Endothelial cell of umbilical vein (primary cell): ENCODE results near the gene PTPRD. TPM values are rescaled to one million over a fixed set of nuclear protein-coding genes. Genes with fewer than 3 reads are reported as not detected.
"Not testable (repeated sequence)": the region's sequence is repeated elsewhere in the genome, so short reads cannot be mapped to it uniquely, and the experiment has no call there.

Experiments
- BruUV-seq: library from RNA; stranded (reverse); fragments of 400-500 nt; replicated peaks from 2 replicates; lab custom pipeline; 2021; lab: Mats Ljungman, UMichigan
- CTCF ChIA-PET: fragments of 300-600, 350-600 bp; sonication (Branson Sonifier 250); formaldehyde crosslinking; loops from one replicate; lab custom pipeline; 2021; ENCODE audit warnings: antibody characterized with exemption, inconsistent platforms; lab: Charles Lee
- POLR2A ChIA-PET: fragments of 300-600, 350-600 bp; sonication (Branson Sonifier 250); formaldehyde crosslinking; loops from one replicate; lab custom pipeline; 2021; ENCODE audit warnings: antibody characterized with exemption, inconsistent platforms; lab: Charles Lee
- DNase-seq: peaks from one replicate; pipeline ENCODE4 v3.0.0-alpha.2; 2011; ENCODE audit warnings: low read depth, low spot score
- FAIRE-seq: peaks from 2 replicates; lab custom pipeline; 2011; peaks lifted over from hg19 to GRCh38; lab: Jason Lieb, UNC
- H2AFZ ChIP-seq: 2 replicates; pipeline ENCODE4 v1.6.0; 2012; ENCODE audit warnings: low read depth, low read length, control low read depth, inconsistent platforms
- H3K27ac ChIP-seq: 2 replicates; pipeline ENCODE4 v1.5.1; 2011; ENCODE audit warnings: low read depth, mild to moderate bottlenecking, control low read depth, low read length, moderate library complexity; ENCODE audit not compliant: insufficient read depth
- H3K27me3 ChIP-seq, 2 experiments: 2 replicates each; pipeline versions ENCODE4 v1.6.0 to v1.6.1; 2011; ENCODE audit warnings: low read length in 2 of 2, mixed read lengths in 1 of 2; ENCODE audit not compliant: control insufficient read depth in 2 of 2, insufficient read depth in 2 of 2
- H3K36me3 ChIP-seq, 2 experiments: 2 replicates in 1 of 2; 3 replicates in 1 of 2; pipeline ENCODE4 v1.5.1; 2011; ENCODE audit warnings: low read length in 2 of 2, mild to moderate bottlenecking in 1 of 2, moderate library complexity in 1 of 2; ENCODE audit not compliant: control insufficient read depth in 2 of 2, insufficient read depth in 2 of 2; ENCODE audit errors: extremely low read depth in 1 of 2
- H3K4me1 ChIP-seq: 3 replicates; pipeline ENCODE4 v1.5.1; 2011; ENCODE audit warnings: mild to moderate bottlenecking, low read length; ENCODE audit not compliant: control insufficient read depth, insufficient read depth; ENCODE audit errors: extremely low read depth
- H3K4me2 ChIP-seq: 2 replicates; pipeline ENCODE4 v1.6.1; 2011; ENCODE audit warnings: low read length, control low read depth, mixed read lengths; ENCODE audit not compliant: insufficient read depth
- H3K4me3 ChIP-seq, 3 experiments: fragments of 200-600 bp in 1 of 3; sonication (generic), shearing (Covaris generic) in 1 of 3; replicated peaks in 1 of 3; 2 replicates each; pipeline ENCODE4 v1.5.1; 2011 to 2016; ENCODE audit warnings: control low read depth in 3 of 3, low read length in 3 of 3, mild to moderate bottlenecking in 2 of 3, inconsistent platforms in 1 of 3, low read depth in 1 of 3, moderate library complexity in 1 of 3; ENCODE audit not compliant: insufficient read depth in 1 of 3
- H3K79me2 ChIP-seq: 2 replicates; pipeline ENCODE4 v1.6.0; 2012; ENCODE audit warnings: low read length, inconsistent platforms; ENCODE audit not compliant: control insufficient read depth, insufficient read depth
- H3K9ac ChIP-seq: replicated peaks from 2 replicates; pipeline ENCODE3; 2011; ENCODE audit warnings: low read length, control low read depth; ENCODE audit not compliant: insufficient read depth; ENCODE audit errors: extremely low read depth
- H3K9me1 ChIP-seq: replicated peaks from 3 replicates; pipeline ENCODE4 v1.6.0; 2011; ENCODE audit warnings: mild to moderate bottlenecking, low read length; ENCODE audit not compliant: control insufficient read depth, insufficient read depth; ENCODE audit errors: extremely low read depth
- H3K9me3 ChIP-seq: replicated peaks from 2 replicates; pipeline ENCODE4 v1.5.1; 2012; ENCODE audit warnings: low read length, inconsistent platforms; ENCODE audit not compliant: control insufficient read depth, insufficient read depth
- H4K20me1 ChIP-seq: replicated peaks from 2 replicates; pipeline ENCODE3; 2011; ENCODE audit warnings: mild to moderate bottlenecking, low read length; ENCODE audit not compliant: control insufficient read depth, insufficient read depth; ENCODE audit errors: extremely low read depth
- EZH2 ChIP-seq: IDR thresholded peaks from 2 replicates; pipeline ENCODE4 v1.6.1; 2012; ENCODE audit warnings: borderline replicate concordance, low read depth, mild to moderate bottlenecking, moderate library complexity, low read length, inconsistent platforms; ENCODE audit not compliant: severe bottlenecking
- FOS ChIP-seq: IDR thresholded peaks from 2 replicates; pipeline ENCODE4 v1.6.1; 2011; ENCODE audit warnings: mild to moderate bottlenecking, low read length, moderate library complexity, borderline replicate concordance; ENCODE audit not compliant: insufficient read depth
- GATA2 ChIP-seq: IDR thresholded peaks from 2 replicates; pipeline ENCODE4 v1.7.0; 2011; ENCODE audit warnings: low read depth, mild to moderate bottlenecking, moderate library complexity, mixed read lengths, low read length; ENCODE audit not compliant: insufficient read length, insufficient read depth
- JUN ChIP-seq: IDR thresholded peaks from 2 replicates; pipeline ENCODE4 v1.6.1; 2011; ENCODE audit warnings: borderline replicate concordance, low read depth; ENCODE audit not compliant: insufficient read length, insufficient read depth
- MAX ChIP-seq: IDR thresholded peaks from 2 replicates; pipeline ENCODE4 v1.6.1; 2011; ENCODE audit not compliant: insufficient read depth, insufficient read length
- MYC ChIP-seq: IDR thresholded peaks from one replicate; pipeline ENCODE4 v1.6.1; 2011; ENCODE audit warnings: mild to moderate bottlenecking, low read depth, low read length
- POLR2A ChIP-seq: IDR thresholded peaks from 2 replicates; pipeline ENCODE4 v1.6.1; 2012; ENCODE audit warnings: low read depth, mild to moderate bottlenecking, control low read depth, low read length
- POLR2AphosphoS5 ChIP-seq: IDR thresholded peaks from 2 replicates; pipeline ENCODE4 v1.6.1; 2012; ENCODE audit warnings: low read depth, mild to moderate bottlenecking, control low read depth, low read length, moderate library complexity; ENCODE audit not compliant: insufficient read depth
- dilution Hi-C: fragments of 300-500 bp; cut with MboI; formaldehyde crosslinking; loops from one replicate; pipeline ENCODE4 v1.15.0; 2019; ENCODE audit warnings: low sequenced_read_pairs; ENCODE audit not compliant: extremely low pct_ligation_motif_present
- intact Hi-C: fragments of 100-400 bp; cut with micrococcal nuclease; formaldehyde crosslinking; loops from one replicate; pipeline ENCODE4 v1.10.0; 2022
- polyA plus RNA-seq, 4 experiments: library from polyadenylated mRNA; depleted of rRNA in 3 of 4; stranded (reverse) in 3 of 4; unstranded in 1 of 4; fragments of >200 nt; gene quantifications; 2 replicates each; pipeline versions ENCODE4 v1.2.1 to v1.2.3, GENCODE V29; 2011 to 2012; ENCODE audit warnings: missing spikeins in 1 of 4
- total RNA-seq: library from RNA; stranded (reverse); gene quantifications from 2 replicates; pipeline ENCODE4 v1.2.3, GENCODE V29; 2021
- TF ChIP-seq, protein P1 (sequence below), 2 donors: IDR thresholded peaks; 1 replicate in 1 of 2; 2 replicates in 1 of 2; pipeline ENCODE4 v1.5.1; 2011; ENCODE audit warnings: low read length in 2 of 2, mild to moderate bottlenecking in 2 of 2, moderate library complexity in 2 of 2, control low read depth in 1 of 2, inconsistent platforms in 1 of 2, low read depth in 1 of 2; ENCODE audit not compliant: insufficient read depth in 1 of 2; ENCODE audit errors: extremely low read depth in 1 of 2

The PTPRD gene
- total and polyA plus RNA-seq, 2 donors (not counting 3 experiments of a cell fraction or from before 2014, with no cell fraction given): 5.5 to 5.7 TPM

DNA sequence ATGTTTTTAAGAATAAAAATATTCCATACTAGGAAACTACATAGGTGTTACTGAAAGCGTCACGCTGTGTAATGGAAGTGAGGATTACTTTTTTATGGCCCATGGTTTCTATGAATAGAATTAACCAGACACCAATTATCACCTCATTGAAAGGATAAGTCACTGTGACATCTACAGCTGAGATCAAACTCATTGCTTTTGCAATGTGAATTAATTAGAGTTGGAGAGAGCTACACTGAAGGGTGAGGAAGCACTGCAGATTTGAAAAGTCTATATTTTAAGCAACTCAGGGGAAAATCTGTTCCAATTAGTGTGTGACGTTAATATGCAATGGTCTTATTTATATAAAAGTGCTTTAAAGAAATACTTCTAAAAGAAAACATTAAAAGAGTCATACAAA is 1513.2 kb downstream of the PTPRD start:
- CTCF ChIA-PET: no interaction called here
- POLR2A ChIA-PET: no interaction called here
- Histone ChIP-seq H3K27ac (no peak overlapping the region), H3K27me3 (no peaks in the 10 kb centered on the region), H3K4me1 (no peaks in the 10 kb centered on the region), H3K9me3 (no peaks in the 10 kb centered on the region), H3K36me3 (no peaks in the 10 kb centered on the region), H3K9me1 (no peaks in the 10 kb centered on the region), H3K4me3 (no peak overlapping the region), H3K79me2 (no peaks in the 10 kb centered on the region), H2AFZ (no peak overlapping the region), H3K4me2 (no peak overlapping the region), H3K9ac (no peak overlapping the region), H4K20me1 (no peaks in the 10 kb centered on the region)
- intact Hi-C loops (no loop called here), dilution Hi-C loops (no loop called here)
- TF ChIP-seq, protein P1, sequence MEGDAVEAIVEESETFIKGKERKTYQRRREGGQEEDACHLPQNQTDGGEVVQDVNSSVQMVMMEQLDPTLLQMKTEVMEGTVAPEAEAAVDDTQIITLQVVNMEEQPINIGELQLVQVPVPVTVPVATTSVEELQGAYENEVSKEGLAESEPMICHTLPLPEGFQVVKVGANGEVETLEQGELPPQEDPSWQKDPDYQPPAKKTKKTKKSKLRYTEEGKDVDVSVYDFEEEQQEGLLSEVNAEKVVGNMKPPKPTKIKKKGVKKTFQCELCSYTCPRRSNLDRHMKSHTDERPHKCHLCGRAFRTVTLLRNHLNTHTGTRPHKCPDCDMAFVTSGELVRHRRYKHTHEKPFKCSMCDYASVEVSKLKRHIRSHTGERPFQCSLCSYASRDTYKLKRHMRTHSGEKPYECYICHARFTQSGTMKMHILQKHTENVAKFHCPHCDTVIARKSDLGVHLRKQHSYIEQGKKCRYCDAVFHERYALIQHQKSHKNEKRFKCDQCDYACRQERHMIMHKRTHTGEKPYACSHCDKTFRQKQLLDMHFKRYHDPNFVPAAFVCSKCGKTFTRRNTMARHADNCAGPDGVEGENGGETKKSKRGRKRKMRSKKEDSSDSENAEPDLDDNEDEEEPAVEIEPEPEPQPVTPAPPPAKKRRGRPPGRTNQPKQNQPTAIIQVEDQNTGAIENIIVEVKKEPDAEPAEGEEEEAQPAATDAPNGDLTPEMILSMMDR (IDR thresholded peaks at IDR 0.05; ENCODE audit: extremely low read depth in 1 of 2, insufficient read depth in 1 of 2, low read depth in 1 of 2, low read length in 2 of 2): no peak
- TF ChIP-seq EZH2 (no peak), POLR2AphosphoS5 (no peak), MAX (no peak), POLR2A (no peak), GATA2 (no peak), MYC (no peak), JUN (no peak), FOS (no peak)
- FAIRE-seq: no peak
- BruUV-seq: no TSS peak
- no peak for DNase-seq

DNA sequence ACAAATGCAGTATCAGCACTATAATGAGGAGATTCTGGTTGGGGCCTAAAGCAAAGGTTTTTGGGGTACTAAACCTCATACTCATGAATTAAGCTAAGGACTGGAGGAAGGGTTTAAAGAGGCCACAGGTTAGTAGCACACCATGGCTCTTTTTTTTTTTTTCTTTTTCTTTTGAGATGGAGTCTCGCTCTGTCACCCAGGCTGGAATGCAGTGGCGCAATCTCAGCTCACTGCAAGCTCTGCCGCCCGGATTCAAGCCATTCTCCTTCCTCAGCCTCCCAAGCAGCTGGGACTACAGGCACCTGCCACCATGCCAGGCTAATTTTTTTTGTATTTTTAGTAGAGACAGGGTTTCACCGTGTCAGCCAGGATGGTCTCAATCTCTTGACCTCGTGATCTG is 1515.5 kb downstream of the PTPRD start:
- CTCF ChIA-PET, H3K79me2 ChIP-seq, H3K9ac ChIP-seq, H3K4me1 ChIP-seq, H3K27me3 ChIP-seq, H3K9me1 ChIP-seq, H4K20me1 ChIP-seq, POLR2A ChIA-PET, BruUV-seq, H3K4me3 ChIP-seq, DNase-seq, H2AFZ ChIP-seq, H3K9me3 ChIP-seq, intact Hi-C loops, H3K36me3 ChIP-seq, dilution Hi-C loops, H3K4me2 ChIP-seq, FAIRE-seq, H3K27ac ChIP-seq: not testable (repeated sequence)
